Amygdala (tissue), 56 donors: ENCODE results near the gene E2F1.
"Not testable (repeated sequence)": the region's sequence is repeated elsewhere in the genome, so short reads cannot be mapped to it uniquely, and the experiment has no call there.

ENCODE experiments used
- DNase-seq, 56 donors: peaks; one replicate each; lab custom pipeline; 2025; lab: John Stamatoyannopoulos, UW

E2F1 gene

DNA sequence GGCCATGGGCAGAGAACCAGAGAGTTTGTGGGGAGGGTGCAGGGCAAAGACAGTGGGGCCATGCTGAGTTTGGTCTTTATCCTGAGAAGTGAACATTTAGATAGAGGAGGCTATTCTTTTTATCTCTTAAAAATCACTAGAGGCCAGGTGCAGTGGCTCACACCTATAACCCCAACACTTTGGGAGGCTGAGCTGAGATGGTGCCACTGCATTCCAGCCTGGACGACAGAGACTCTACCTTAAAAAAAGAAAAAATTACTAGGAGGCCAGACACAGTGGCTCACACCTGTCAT, 25.2 kb upstream of the E2F1 start:
- DNase-seq = no peak

DNA sequence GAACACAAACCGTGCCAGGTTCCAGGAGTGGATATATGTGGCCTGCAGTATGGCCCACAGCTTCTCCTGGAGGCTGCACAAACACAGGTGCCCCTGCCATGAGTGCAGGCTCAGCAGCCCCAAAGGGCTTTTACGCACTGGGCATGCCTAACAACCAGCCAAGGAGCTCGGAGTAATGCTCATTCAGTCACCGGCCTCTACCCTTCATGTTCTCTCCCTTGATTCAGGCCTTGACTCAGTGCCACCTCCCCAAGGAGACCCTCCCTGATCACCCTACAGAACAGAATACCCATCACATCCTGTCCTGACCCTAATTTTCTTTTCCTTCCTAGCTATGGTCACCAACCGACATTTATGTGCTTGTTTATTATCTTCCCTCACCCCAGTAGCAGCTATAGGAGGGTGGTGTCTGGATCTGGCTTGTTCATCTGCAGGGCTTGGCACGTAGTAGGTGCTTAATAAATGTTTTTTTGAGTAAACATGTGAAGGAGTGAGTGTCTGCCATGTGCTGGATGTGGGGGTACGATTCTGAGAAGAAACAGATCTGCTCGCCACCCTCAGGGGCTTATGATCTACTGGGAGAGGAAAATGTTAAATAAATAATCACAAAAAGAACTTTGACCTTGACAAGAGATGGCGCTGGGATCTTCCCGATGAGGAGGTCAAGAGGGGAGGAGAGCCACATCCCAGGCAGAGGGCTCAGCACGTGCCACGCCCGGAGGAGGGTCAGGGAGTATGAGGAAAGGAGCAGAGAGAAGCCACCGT, 24.7 kb upstream of the E2F1 start:
- DNase-seq = no peak

DNA sequence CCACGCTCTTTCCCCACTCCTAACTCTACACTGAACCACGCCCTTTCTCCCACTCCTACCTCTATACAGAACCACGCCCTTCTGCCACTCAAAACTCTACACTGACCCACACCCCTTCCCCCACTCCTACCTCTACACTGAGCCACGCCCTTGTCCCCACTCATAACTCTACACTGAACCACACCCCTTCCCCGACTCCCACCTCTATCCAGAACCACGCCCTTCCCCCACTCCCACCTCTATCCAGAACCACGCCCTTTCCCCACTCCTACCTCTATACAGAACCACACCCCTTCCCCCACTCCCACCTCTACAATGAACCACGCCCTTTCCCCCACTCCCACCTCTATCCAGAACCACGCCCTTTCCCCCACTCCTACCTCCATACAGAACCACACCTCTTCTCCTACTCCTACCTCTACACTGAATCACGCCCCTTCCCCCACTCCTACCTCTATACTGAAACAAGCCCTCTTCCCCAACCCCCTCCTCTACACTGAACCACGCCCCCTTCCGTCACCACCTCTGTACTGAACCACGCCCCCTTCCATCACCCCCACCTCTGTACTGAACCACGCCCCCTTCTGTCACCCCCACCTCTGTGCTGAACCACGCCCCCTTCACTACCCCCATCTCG, 23.8 kb upstream of the E2F1 start:
- DNase-seq = no peak

DNA sequence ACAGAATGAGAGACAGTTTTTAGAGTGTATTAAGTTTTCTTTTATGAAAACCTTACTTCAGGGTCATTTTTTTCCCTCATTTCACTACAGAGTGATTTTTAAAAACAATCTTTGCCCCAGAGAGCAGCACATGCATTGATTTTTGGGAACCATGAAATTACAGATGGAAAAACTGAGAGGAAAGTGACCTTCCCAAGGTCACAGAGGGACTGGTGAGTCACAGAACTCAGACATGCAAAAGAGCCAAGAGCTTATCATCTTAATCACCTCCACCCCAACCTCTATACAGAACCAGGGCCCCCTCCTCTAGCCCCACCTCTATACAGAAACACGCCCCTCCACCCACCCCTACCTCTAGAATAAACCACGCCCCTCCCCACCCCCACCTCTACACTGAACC, 23.2 kb upstream of the E2F1 start:
- DNase-seq = no peak

DNA sequence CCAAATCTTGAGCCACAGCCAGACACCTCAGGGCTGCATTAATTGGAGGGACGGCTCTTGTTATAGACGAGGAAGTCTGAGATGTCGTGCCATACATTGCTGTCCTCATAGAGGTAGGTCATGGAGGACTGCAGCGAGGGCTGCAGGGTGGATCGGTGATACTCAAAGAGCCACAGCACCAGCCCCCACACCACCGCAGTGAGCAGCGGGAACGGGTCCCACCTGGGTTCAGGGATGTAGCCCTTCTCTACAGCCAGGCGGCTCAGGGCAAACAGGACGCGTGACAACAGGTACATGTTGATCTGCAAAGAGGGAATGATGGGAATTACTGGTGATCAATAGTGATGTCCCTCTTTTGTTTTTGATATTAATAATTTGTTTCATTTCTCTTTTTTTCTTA, 21.5 kb upstream of the E2F1 start:
- DNase-seq = no peak

DNA sequence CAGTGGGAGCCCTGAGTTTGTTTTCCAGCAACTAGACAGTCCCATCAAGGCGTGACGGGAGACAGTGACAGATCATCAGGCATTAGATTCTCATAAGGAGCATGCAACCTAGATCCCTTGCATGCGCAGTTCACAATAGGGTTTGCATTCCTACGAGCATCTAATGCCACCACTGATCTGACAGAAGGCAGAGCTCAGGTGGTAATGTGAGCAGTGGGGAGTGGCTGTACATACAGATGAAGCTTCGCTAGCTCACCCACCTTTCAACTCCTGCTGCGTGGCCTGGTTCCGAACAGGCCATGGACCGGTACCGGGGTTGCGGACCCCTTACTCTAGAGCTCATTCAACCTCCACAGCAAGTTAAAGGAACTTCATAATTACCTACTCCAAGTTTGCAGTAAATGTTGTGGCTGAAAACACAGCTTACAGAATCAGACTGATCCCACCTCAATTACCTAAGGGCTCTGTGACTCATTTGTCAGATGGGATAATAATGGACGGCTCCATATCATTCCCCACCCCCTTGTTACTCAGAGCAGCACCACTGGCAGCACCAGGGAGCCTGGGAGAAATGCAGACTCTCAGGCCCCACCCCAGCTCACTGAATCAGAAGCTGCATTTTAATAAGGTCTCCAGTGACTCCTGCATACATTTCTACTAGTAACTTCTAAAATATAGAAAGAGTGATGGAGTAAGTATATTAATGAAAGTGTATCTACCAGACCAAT, 18.2 kb upstream of the E2F1 start:
- DNase-seq = no peak

DNA sequence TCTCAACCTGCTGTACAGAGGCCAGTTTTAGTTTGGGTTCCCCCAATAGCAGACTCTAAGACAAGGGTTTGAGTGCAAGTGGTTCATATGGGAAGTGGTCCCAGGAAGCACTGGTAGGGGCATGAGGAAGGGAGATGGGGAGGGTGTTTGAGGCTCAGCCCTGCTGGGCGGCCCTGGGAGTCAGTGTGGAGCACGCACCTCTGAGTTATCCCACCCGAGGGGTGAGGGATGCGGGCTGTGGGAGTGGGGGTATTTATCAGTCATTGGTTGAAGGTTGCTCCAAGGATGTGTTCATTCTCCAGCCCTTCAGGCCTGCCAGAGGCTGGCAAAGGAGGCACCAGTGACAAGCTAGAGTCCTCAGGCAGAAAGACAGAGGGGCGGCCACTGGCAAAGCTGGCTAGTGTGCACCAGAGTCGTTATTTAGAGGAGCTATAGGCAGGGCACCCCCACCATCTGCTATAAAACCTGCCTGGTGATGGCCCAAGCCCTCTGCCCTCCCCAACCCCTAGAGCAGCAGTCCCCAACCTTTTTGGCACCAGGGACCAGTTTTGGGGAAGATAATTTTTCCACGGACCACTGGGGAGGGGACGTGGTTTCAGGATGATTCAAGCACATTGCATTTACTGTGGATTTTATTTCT, 17.4 kb upstream of the E2F1 start:
- no peak for DNase-seq

DNA sequence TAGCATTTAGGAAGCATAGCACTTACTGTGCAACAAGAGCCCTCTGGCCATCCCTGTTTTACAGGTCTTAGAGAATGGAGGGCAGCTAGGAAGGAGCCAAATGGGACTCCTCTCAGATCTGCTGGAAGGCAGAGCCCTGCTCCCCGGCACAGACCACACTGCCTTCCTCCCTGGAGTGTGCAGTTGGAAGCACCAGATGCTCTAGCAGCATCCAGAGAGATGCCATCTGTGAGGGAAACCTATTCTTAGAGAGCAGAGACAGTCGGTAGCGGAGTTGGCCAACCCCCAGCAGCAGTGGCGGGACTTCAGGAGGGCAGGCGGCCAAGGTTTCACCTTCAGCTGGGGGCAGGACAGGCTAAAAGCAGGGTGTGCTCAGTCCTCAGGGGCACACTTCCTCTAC, 16.7 kb upstream of the E2F1 start:
- peak in 21 of 56 donors; percentile 9 to 47 (median 24) for DNase-seq

DNA sequence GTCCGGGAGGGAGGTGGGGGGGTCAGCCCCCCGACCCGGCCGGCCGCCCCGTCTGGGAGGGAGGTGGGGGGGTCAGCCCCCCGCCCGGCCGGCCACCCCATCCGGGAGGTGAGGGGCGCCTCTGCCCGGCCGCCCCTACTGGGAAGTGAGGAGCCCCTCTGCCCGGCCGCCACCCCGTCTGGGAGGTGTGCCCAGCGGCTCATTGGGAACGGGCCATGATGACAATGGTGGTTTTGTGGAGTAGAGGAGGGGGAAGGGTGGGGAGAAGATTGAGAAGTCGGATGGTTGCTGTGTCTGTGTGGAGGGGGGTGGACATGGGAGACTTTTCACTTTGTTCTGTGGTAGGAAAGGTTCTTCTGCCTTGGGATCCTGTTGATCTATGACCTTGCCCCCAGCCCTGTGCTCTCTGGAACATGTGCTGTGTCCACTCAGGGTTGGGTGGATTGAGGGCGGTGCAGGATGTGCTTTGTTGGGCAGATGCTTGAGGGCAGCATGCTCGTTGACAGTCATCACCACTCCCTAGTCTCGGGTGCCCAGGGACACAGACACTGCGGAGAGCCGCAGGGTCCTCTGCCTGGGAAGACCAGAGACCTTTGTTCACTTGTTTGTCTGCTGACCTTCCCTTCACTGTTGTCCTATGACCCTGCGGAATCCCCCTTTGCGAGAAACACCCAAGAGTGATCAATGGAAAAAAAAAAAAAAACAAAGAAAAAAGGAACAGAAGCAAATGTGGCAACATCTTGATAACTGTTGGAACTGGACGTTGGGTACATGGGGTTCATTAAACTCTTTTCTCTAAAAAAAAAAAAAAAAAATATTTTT, 15.7 kb upstream of the E2F1 start:
- no peak for DNase-seq

DNA sequence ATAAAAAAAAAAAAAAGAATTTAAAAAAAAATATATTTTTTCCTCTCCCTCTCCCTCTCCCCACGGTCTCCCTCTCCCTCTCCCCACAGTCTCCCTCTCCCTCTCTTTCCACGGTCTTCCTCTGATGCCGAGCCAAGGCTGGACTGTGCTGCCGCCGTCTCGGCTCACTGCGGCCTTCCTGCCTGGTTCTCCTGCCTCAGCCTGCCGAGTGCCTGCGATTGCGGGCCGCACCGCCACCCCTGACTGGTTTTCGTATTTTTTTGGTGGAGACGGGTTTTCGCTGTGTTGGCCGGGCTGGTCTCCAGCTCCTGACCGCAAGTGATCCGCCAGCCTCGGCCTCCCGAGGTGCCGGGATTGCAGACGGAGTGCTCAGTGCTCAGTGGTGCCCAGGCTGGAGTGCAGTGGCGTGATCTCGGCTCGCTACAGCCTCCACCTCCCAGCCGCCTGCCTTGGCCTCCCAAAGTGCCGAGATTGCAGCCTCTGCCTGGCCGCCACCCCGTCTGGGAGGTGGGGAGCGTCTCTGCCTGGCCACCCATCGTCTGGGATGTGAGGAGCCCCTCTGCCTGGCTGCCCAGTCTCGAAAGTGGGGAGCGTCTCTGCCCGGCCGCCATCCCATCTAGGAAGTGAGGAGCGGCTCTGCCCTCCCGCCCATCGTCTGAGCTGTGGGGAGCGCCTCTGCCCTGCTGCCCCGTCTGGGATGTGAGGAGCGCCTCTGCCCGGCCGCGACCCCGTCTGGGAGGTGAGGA, 14.7 kb upstream of the E2F1 start:
- not testable (repeated sequence) for DNase-seq

DNA sequence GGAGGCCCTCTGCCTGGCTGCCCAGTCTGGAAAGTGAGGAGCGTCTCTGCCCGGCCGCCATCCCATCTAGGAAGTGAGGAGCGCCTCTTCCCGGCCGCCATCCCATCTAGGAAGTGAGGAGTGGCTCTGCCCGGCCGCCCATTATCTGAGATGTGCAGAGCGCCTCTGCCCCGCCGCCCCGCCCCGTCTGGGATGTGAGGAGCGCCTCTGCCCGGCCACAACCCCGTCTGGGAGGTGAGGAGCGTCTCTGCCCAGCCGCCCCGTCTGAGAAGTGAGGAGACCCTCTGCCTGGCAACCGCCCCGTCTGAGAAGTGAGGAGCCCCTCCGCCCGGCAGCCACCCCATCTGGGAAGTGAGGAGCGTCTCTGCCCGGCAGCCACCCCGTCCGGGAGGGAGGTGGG, 12.8 kb upstream of the E2F1 start:
- DNase-seq = not testable (repeated sequence)

DNA sequence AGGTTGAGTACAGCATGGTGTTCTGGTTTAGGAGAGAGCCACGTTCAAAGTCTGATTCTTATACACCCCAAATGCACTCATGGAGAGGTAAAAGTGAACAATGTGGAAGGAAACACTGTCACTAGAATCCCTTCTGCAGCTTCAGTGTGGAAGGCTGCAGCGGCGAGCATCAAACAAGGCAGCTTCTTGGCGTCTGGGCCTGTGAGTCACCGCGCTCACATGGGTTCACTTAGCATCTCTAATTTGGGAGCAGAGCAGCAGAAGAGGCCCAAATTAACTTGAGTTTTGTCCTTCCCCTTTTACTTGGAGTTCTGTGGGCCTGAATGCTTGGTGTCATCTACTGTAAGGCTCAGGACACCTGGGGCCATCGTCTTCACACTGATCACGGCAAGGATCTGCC, 10.9 kb upstream of the E2F1 start:
- peak in 36 of 56 donors; percentile 9 to 76 (median 46) for DNase-seq

DNA sequence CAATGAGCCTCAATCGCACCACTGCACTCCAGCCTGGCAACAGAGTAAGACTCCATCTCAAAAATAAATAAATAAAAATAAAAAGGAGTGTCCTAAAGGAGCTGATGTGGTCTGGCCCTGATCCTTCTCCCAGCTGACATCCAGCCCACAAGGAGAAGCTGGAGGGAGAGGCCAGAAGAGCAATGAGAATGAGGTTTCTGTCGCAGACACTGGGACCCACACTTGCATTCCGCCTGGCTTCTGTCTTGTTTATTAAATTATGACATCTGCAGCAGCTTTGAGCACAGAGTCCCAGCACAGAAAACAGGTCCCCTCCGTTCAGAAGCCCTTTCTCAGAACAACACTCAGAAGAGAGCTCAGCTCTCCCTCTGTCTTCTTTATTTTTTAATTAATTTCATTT, 10.3 kb upstream of the E2F1 start:
- no peak for DNase-seq

DNA sequence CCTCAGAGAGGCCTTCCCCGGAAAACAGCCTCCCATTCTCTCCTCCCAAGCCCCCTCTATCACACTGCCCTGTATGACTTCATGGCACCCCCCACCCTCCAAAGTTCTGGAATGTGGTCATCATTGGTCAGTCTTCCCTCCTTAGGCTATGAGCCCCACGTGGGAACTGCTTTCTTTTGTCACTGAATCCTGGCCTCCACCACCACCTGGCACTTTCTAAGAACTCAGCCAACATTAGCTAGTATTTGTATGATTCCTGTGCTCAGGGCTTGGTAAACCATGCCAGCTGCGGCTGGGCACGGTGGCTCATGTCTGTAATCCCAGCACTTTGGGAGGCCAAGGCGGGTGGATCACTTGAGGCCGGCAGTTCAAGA, 8.4 kb upstream of the E2F1 start:
- peak in 10 of 56 donors; percentile 36 to 69 (median 49) for DNase-seq

DNA sequence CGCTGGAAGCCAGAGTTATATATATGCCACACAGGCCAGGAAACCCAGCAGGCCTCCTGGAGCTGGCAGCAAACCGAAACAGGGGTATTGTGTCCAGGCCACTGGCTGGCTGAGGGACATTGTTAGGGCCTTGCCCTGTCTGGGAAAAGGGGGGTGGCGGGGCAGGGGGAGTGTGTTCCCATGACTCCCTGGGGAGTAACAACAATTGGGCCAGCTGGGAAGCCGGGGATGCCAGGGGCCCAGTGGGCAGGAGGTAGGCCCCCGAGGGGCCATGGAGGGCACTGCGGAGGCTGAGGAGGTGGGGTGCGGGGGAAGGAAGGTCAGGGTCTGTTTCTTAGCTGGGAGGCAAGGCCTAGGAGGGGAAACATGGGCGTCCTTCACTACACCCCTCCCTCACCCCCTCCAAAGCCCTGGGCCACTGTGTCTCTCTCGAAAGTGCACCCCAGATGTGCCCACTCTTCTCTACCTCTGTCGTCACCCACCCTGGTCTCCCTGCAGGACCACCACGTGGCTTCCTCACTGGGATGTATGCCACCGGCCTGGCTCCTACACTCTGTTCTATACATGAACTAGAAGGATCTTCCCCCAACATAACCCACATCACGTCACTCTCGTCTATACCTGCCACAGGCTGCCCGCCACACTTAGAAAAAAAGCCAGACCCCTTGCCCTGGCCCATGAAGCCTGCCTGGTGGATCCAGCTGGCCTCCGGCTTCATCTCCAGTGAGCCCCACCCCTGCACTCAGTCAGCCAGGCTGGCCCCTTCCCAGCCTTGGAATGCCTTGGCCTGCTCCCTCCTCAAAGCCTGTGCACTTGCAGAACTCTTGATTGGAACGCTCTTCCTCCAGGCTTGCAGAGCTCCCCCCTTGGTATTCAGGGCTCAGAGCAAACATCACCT, 7.8 kb upstream of the E2F1 start:
- DNase-seq = peak in 53 of 56 donors; percentile 18 to 90 (median 72)

DNA sequence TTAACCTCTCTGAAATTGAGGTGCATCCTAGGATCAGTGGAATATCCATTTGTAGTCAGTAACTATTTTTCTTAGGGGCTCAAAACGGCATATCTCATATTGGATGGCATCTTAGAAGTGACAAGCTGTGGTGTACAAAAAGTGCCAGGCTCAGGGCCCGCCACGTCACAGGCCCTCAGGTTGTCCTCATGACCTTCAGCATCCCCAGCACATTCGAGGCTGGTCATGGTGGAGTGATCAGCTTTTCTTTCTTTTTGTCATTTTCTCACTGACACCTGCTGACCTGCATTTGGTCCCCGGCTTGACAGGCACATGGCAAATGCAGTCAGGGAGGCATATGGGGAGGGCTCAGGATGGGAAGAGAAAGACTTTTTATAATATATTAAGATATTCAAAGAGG, 7.1 kb upstream of the E2F1 start:
- peak in 2 of 56 donors; percentile 44 to 61 for DNase-seq

DNA sequence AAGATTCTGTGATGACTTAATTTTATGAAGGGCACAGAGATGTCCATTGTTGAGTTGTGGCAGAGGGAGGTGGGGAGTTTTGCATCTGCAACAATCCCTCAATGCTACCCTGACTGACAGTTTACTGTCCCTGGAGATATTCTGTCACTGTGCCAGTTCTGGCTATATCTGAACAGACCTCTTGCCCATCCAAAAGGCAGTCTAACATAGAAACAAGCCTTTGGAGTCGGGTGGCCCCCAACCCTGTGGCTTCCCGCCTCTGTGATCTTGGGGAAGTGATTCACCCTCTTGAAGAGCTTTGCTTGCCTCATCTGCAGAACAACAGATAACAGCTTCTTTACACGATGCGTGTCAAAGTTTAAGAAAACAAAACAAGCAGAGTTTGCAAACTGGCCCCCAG, 3.8 kb upstream of the E2F1 start:
- peak in 23 of 56 donors; percentile 14 to 68 (median 38) for DNase-seq

DNA sequence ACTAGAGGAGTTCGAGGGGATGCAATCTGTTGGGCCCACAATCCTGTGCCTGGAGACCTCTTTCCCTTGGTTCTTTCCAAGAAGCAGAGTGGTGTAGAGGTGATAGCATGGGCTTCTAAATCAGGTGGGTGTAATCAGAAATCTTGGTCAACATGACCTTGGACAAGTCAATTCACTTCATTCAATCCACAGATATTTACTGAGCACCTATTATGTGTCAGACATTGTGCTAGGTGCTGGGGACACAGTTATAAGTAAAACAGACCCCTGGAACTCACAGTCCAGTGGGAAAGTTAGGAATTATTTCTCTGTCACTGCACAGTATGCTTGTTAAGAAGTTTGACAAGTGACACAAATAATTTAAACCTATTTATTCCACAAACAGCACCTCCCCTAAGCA, 3.3 kb upstream of the E2F1 start:
- no peak for DNase-seq

DNA sequence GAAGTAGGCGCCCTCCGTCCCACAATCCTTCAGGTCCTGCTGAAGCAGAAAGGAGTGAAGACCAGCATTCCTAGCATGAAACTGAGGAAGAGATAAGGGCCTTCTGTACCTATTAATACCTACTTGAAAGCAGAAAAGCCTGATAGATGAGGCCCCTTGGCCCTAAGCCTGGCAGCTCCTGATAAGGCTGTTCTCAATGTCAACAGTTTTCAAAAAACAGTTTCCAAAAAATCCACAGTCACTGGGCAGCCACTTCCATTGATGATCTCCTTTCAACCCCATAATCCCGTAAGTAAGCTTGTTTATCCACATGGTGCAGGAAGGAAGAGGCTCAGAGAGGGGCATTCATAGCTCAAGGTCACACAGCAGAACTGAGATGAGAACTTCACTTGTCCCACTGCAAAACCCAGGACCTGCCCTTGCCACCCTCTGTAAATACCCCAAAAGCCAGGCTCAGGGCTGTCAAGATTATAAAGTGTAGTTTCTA, 2.8 kb upstream of the E2F1 start:
- no peak for DNase-seq
